Immature natural killer cell (primary cell): Measurements from ENCODE around the gene KIT. TPM values are rescaled to one million over a fixed set of nuclear protein-coding genes. Genes with fewer than 3 reads are reported as not detected.

Source experiments
- DNase-seq, 3 donors: peaks; one replicate each; pipeline ENCODE4 v3.0.0; 2022; ENCODE audit warnings: mixed read lengths in 1 of 3
- H3K27ac Mint-ChIP-seq, 6 donors: one replicate each; pipeline ENCODE4 v1.8.0; 2020; ENCODE audit warnings: mixed read lengths in 6 of 6, mild to moderate bottlenecking in 5 of 6, inconsistent platforms in 4 of 6, moderate library complexity in 3 of 6
- H3K27me3 Mint-ChIP-seq, 3 donors: one replicate each; pipeline ENCODE4 v1.8.0; 2020 to 2021; ENCODE audit warnings: low read depth in 3 of 3, mild to moderate bottlenecking in 3 of 3, mixed read lengths in 3 of 3, moderate library complexity in 3 of 3, inconsistent platforms in 1 of 3
- H3K36me3 Mint-ChIP-seq, 3 donors: one replicate each; pipeline ENCODE4 v1.8.0; 2020; ENCODE audit warnings: mixed read lengths in 3 of 3, inconsistent platforms in 2 of 3, mild to moderate bottlenecking in 2 of 3
- H3K4me1 Mint-ChIP-seq, 2 donors: one replicate each; pipeline ENCODE4 v1.8.0; 2020; ENCODE audit warnings: inconsistent platforms in 2 of 2, mild to moderate bottlenecking in 2 of 2, mixed read lengths in 2 of 2, moderate library complexity in 1 of 2
- H3K4me3 Mint-ChIP-seq, 5 donors: one replicate each; pipeline ENCODE4 v1.8.0; 2020; ENCODE audit warnings: mild to moderate bottlenecking in 5 of 5, mixed read lengths in 5 of 5, inconsistent platforms in 3 of 5, moderate library complexity in 3 of 5
- H3K9me3 Mint-ChIP-seq, 6 donors: one replicate each; pipeline ENCODE4 v1.8.0; 2020; ENCODE audit warnings: mild to moderate bottlenecking in 6 of 6, mixed read lengths in 6 of 6, inconsistent platforms in 4 of 6, moderate library complexity in 3 of 6
- polyA plus RNA-seq, 3 donors: library from polyadenylated mRNA; unstranded; fragments of 300-500 nt; fragmentation: Illumina TruSeq; gene quantifications; one replicate each; pipeline ENCODE4 v1.2.3, GENCODE V29; 2021

The KIT gene
- polyA plus RNA-seq, 3 donors from 2014 or later = 6.7 to 9.8 (median 6.8) TPM

GRCh38 chr4:54695788-54696187 lies 38.0 kb downstream of the KIT start:
- DNase-seq = no peak
- Mint-ChIP-seq H3K27ac (no peak overlapping the region), H3K27me3 (peaks cover 0 to 2% (median 1%) of the 10 kb centered on the region in 3 donors), H3K36me3 (peaks cover 0 to 3% (median 0%) of the 10 kb centered on the region in 3 donors), H3K4me1 (no peaks in the 10 kb centered on the region), H3K9me3 (peaks cover 0 to 5% (median 0%) of the 10 kb centered on the region in 6 donors), H3K4me3 (no peak overlapping the region)

GRCh38 chr4:54696649-54697048 lies 38.9 kb downstream of the KIT start:
- no peak overlapping the region for H3K27ac Mint-ChIP-seq
- no peak overlapping the region for H3K4me3 Mint-ChIP-seq
- H3K36me3 Mint-ChIP-seq = peaks cover 0 to 3% (median 0%) of the 10 kb centered on the region in 3 donors
- H3K27me3 Mint-ChIP-seq = peaks cover 0 to 2% (median 1%) of the 10 kb centered on the region in 3 donors
- no peaks in the 10 kb centered on the region for H3K4me1 Mint-ChIP-seq
- DNase-seq = no peak
- no peaks in the 10 kb centered on the region for H3K9me3 Mint-ChIP-seq

- H3K4me3 Mint-ChIP-seq = no peak overlapping the region
- H3K4me1 Mint-ChIP-seq = no peaks in the 10 kb centered on the region
- H3K27me3 Mint-ChIP-seq = peaks cover 0 to under 1% (median 0%) of the 10 kb centered on the region in 3 donors
- DNase-seq = no peak
- no peaks in the 10 kb centered on the region for H3K9me3 Mint-ChIP-seq
- H3K27ac Mint-ChIP-seq = no peak overlapping the region
- peaks cover 0 to 3% (median 0%) of the 10 kb centered on the region in 3 donors for H3K36me3 Mint-ChIP-seq
These were observed 43.2 kb downstream of the KIT start for GRCh38 chr4:54700986-54701385.

- Mint-ChIP-seq H3K27ac (no peak overlapping the region), H3K27me3 (no peaks in the 10 kb centered on the region), H3K4me1 (peaks cover 11 to 18% of the 10 kb centered on the region in 2 donors), H3K4me3 (no peak overlapping the region), H3K36me3 (no peaks in the 10 kb centered on the region), H3K9me3 (no peaks in the 10 kb centered on the region)
- no peak for DNase-seq
These were observed 45.4 kb downstream of the KIT start for GRCh38 chr4:54703182-54703581.

- H3K27ac Mint-ChIP-seq = peak overlapping the region in 2 of 6 donors; percentile 90 to 96
- H3K4me3 Mint-ChIP-seq = peak overlapping the region in 2 of 5 donors; percentile 71 to 81
- no peaks in the 10 kb centered on the region for H3K36me3 Mint-ChIP-seq
- peaks cover 0 to 9% (median 7%) of the 10 kb centered on the region in 3 donors for H3K27me3 Mint-ChIP-seq
- H3K9me3 Mint-ChIP-seq = no peaks in the 10 kb centered on the region
- DNase-seq = no peak
- H3K4me1 Mint-ChIP-seq = peaks cover 46 to 58% of the 10 kb centered on the region in 2 donors
These were observed 49.6 kb downstream of the KIT start for GRCh38 chr4:54707406-54707805.

- H3K27ac Mint-ChIP-seq = peak overlapping the region; percentile 70 to 97 (median 93)
- peak; percentile 26 to 34 (median 34) for DNase-seq
These were observed 50.9 kb downstream of the KIT start for GRCh38 chr4:54708339-54709279.

GRCh38 chr4:54709400-54709799 lies 51.6 kb downstream of the KIT start:
- H3K4me1 Mint-ChIP-seq = peaks cover 50 to 61% of the 10 kb centered on the region in 2 donors
- H3K27me3 Mint-ChIP-seq = peaks cover 0 to 10% (median 7%) of the 10 kb centered on the region in 3 donors
- peak; percentile 68 for DNase-seq
- no peaks in the 10 kb centered on the region for H3K9me3 Mint-ChIP-seq
- peak overlapping the region; percentile 71 to 81 (median 80) for H3K4me3 Mint-ChIP-seq
- H3K36me3 Mint-ChIP-seq = no peaks in the 10 kb centered on the region
- peak overlapping the region; percentile 70 to 97 (median 93) for H3K27ac Mint-ChIP-seq

More at GRCh38 chr4:54708339-54709279, 50.9 kb downstream of the KIT start:
- Mint-ChIP-seq H3K9me3 (no peaks in the 10 kb centered on the region), H3K4me1 (peaks cover 50 to 61% of the 10 kb centered on the region in 2 donors), H3K27me3 (peaks cover 0 to 10% (median 7%) of the 10 kb centered on the region in 3 donors), H3K4me3 (peak overlapping the region; percentile 71 to 81 (median 80)), H3K36me3 (no peaks in the 10 kb centered on the region)

- no peak for DNase-seq
- Mint-ChIP-seq H3K27ac (peak overlapping the region in 3 of 6 donors; percentile 51 to 84 (median 54)), H3K4me1 (peaks cover 48 to 53% of the 10 kb centered on the region in 2 donors), H3K9me3 (no peaks in the 10 kb centered on the region), H3K4me3 (peak overlapping the region in 1 of 5 donors; percentile 50), H3K36me3 (no peaks in the 10 kb centered on the region), H3K27me3 (peaks cover 0 to 10% (median 7%) of the 10 kb centered on the region in 3 donors)
These were observed 54.4 kb downstream of the KIT start for GRCh38 chr4:54712206-54712605.

GRCh38 chr4:54714631-54715030 lies 56.9 kb downstream of the KIT start:
- no peak for DNase-seq
- H3K36me3 Mint-ChIP-seq = no peaks in the 10 kb centered on the region
- peaks cover 0 to 8% (median 3%) of the 10 kb centered on the region in 3 donors for H3K27me3 Mint-ChIP-seq
- no peak overlapping the region for H3K4me3 Mint-ChIP-seq
- no peaks in the 10 kb centered on the region for H3K9me3 Mint-ChIP-seq
- peaks cover 24 to 29% of the 10 kb centered on the region in 2 donors for H3K4me1 Mint-ChIP-seq
- no peak overlapping the region for H3K27ac Mint-ChIP-seq

- no peak for DNase-seq
- Mint-ChIP-seq H3K27ac (no peak overlapping the region), H3K27me3 (peaks cover 0 to 4% (median 0%) of the 10 kb centered on the region in 3 donors), H3K9me3 (no peaks in the 10 kb centered on the region), H3K36me3 (no peaks in the 10 kb centered on the region), H3K4me1 (peaks cover 9 to 10% of the 10 kb centered on the region in 2 donors), H3K4me3 (no peak overlapping the region)
These were observed 58.8 kb downstream of the KIT start for GRCh38 chr4:54716478-54717065.

- Mint-ChIP-seq H3K9me3 (no peaks in the 10 kb centered on the region), H3K27ac (no peak overlapping the region), H3K36me3 (no peaks in the 10 kb centered on the region), H3K27me3 (no peaks in the 10 kb centered on the region), H3K4me1 (peaks cover under 1% of the 10 kb centered on the region in 2 donors), H3K4me3 (no peak overlapping the region)
- no peak for DNase-seq
These were observed 59.9 kb downstream of the KIT start for GRCh38 chr4:54717694-54718093.

GRCh38 chr4:54719378-54719777 lies 61.6 kb downstream of the KIT start:
- DNase-seq = no peak
- Mint-ChIP-seq H3K27me3 (no peaks in the 10 kb centered on the region), H3K27ac (no peak overlapping the region), H3K36me3 (no peaks in the 10 kb centered on the region), H3K4me1 (no peaks in the 10 kb centered on the region), H3K9me3 (no peaks in the 10 kb centered on the region), H3K4me3 (no peak overlapping the region)

- H3K27ac Mint-ChIP-seq = no peak overlapping the region
- H3K4me1 Mint-ChIP-seq = no peaks in the 10 kb centered on the region
- no peaks in the 10 kb centered on the region for H3K9me3 Mint-ChIP-seq
These were observed 65.5 kb downstream of the KIT start for GRCh38 chr4:54723220-54723619.

GRCh38 chr4:54723820-54724219 lies 66.1 kb downstream of the KIT start:
- Mint-ChIP-seq H3K36me3 (peaks cover 0 to 2% (median 0%) of the 10 kb centered on the region in 3 donors), H3K27me3 (peaks cover 0 to 2% (median 0%) of the 10 kb centered on the region in 3 donors), H3K4me1 (no peaks in the 10 kb centered on the region), H3K27ac (peak overlapping the region in 1 of 6 donors; percentile 6), H3K9me3 (no peaks in the 10 kb centered on the region), H3K4me3 (no peak overlapping the region)
- DNase-seq = no peak

More at GRCh38 chr4:54723220-54723619, 65.5 kb downstream of the KIT start:
- no peak for DNase-seq
- H3K4me3 Mint-ChIP-seq = no peak overlapping the region
- peaks cover 0 to 2% (median 0%) of the 10 kb centered on the region in 3 donors for H3K27me3 Mint-ChIP-seq
- no peaks in the 10 kb centered on the region for H3K36me3 Mint-ChIP-seq
